Measurements from ENCODE around the gene MRPL43.

DNA sequence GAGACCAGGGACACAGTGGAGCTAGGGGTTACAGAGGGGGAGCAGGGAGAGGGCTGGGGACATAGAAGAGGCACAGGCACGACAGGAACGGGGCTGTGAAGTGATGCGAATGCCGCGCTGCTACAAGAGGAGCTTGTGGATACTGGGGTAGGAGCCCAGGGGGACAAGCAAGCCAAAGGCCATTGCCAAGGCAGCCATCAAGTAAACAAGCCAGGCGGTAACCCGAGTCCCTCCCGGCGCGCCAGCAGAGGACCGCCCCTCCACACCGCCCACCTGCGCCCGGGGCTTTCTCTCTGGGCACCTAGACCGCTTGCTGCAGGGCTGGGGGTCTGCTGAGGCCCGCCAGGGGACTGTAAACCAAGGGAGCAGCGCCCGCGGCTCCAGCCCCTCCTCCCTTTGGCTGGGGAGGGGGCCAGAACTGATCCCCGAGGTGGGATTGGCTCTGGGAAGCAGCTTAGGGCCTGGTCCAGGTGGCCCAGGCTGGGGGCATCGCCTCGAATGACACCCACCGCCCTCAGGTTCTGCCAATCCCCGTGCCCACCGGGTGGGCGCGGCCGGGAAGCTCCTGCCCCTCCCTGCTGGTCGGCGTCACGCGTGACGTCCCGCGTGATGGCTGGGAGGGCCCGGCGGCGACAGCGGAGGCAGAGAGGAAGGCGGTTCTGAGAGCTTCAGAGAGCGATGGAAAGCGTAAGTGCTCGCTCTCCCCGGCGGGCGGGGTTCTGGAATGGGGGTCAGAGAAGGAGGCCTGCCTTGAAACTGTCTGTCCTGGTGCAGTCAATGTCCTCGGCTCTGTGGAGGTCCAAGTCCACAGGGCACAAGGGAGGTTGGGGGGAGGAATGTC is 44.7 kb upstream of the MRPL43 start:
- TF ChIP-seq, protein P1, sequence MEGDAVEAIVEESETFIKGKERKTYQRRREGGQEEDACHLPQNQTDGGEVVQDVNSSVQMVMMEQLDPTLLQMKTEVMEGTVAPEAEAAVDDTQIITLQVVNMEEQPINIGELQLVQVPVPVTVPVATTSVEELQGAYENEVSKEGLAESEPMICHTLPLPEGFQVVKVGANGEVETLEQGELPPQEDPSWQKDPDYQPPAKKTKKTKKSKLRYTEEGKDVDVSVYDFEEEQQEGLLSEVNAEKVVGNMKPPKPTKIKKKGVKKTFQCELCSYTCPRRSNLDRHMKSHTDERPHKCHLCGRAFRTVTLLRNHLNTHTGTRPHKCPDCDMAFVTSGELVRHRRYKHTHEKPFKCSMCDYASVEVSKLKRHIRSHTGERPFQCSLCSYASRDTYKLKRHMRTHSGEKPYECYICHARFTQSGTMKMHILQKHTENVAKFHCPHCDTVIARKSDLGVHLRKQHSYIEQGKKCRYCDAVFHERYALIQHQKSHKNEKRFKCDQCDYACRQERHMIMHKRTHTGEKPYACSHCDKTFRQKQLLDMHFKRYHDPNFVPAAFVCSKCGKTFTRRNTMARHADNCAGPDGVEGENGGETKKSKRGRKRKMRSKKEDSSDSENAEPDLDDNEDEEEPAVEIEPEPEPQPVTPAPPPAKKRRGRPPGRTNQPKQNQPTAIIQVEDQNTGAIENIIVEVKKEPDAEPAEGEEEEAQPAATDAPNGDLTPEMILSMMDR (IDR thresholded peaks at IDR 0.05 in 2 of 3, conservative IDR thresholded peaks at IDR 0.05 in 1 of 3; ENCODE audit: borderline replicate concordance in 1 of 3, insufficient read depth in 1 of 3, low read depth in 2 of 3, low read length in 2 of 3), result no peak
- TF ChIP-seq EZH2 (IDR thresholded peaks at IDR 0.05) (no peak), ELF1 (IDR thresholded peaks at IDR 0.05; ENCODE audit: borderline replicate concordance, low read depth) (no peak), YY1 (IDR thresholded peaks at IDR 0.05; ENCODE audit: extremely low read depth, insufficient replicate concordance, low read depth, low read length) (peak; percentile 16), JUND (IDR thresholded peaks at IDR 0.05) (no peak), POLR2AphosphoS5 (IDR thresholded peaks at IDR 0.05; ENCODE audit: low read depth, low read length) (no peak), POLR2A (IDR thresholded peaks at IDR 0.05; ENCODE audit: borderline replicate concordance, extremely low read depth, insufficient read depth, insufficient read length) (peak; percentile 40), REST (IDR thresholded peaks at IDR 0.05; ENCODE audit: low read depth) (no peak), SIN3A (IDR thresholded peaks at IDR 0.05; ENCODE audit: low read depth) (no peak), ZFX (IDR thresholded peaks at IDR 0.05) (peak; percentile 35; the same call in 1 of the 2 replicates)
- TF ChIP-seq, protein P2, sequence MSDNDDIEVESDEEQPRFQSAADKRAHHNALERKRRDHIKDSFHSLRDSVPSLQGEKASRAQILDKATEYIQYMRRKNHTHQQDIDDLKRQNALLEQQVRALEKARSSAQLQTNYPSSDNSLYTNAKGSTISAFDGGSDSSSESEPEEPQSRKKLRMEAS (IDR thresholded peaks at IDR 0.05), result no peak

Measured in HCT116 (cell line).